GM13977 (cell line): ENCODE data around the gene SNX30.

Experiments used
- DNase-seq: peaks from one replicate; pipeline ENCODE4 v3.0.0; 2012; ENCODE audit warnings: low spot score
- in situ Hi-C: fragments of 300-500 bp; cut with MboI; formaldehyde crosslinking; loops from one replicate; pipeline ENCODE4 v1.12.0; 2022; ENCODE audit warnings: low sequenced_read_pairs, low pct_unique_long_range_greater_than_20kb, mixed read lengths, inconsistent platforms; ENCODE audit not compliant: unreplicated experiment
- TF ChIP-seq, protein P1 (sequence below): IDR thresholded peaks from 2 replicates; pipeline ENCODE4 v1.5.1; 2012; ENCODE audit warnings: mild to moderate bottlenecking, control low read depth; ENCODE audit not compliant: insufficient read depth; ENCODE audit errors: extremely low read depth, missing control alignments

SNX30 gene

DNA sequence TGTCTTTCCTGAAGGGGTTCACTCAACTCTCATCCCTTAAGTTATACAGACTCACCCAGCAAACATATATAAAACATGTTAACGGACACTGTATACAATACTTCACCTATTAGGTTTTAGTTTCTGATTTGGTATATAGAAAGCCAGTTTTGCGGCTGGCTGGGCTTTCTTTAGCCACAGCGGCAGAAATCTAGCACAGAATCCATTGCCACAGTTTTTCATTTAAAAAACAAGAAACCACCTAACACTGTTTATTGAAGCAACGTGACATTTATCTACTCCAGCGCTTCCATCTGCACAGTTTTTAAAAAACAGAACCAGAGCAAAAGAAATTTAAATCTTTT lies 67.3 kb downstream of the SNX30 start:
- TF ChIP-seq, protein P1, sequence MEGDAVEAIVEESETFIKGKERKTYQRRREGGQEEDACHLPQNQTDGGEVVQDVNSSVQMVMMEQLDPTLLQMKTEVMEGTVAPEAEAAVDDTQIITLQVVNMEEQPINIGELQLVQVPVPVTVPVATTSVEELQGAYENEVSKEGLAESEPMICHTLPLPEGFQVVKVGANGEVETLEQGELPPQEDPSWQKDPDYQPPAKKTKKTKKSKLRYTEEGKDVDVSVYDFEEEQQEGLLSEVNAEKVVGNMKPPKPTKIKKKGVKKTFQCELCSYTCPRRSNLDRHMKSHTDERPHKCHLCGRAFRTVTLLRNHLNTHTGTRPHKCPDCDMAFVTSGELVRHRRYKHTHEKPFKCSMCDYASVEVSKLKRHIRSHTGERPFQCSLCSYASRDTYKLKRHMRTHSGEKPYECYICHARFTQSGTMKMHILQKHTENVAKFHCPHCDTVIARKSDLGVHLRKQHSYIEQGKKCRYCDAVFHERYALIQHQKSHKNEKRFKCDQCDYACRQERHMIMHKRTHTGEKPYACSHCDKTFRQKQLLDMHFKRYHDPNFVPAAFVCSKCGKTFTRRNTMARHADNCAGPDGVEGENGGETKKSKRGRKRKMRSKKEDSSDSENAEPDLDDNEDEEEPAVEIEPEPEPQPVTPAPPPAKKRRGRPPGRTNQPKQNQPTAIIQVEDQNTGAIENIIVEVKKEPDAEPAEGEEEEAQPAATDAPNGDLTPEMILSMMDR: no peak
- in situ Hi-C loops: no loop called here
- DNase-seq: no peak

DNA sequence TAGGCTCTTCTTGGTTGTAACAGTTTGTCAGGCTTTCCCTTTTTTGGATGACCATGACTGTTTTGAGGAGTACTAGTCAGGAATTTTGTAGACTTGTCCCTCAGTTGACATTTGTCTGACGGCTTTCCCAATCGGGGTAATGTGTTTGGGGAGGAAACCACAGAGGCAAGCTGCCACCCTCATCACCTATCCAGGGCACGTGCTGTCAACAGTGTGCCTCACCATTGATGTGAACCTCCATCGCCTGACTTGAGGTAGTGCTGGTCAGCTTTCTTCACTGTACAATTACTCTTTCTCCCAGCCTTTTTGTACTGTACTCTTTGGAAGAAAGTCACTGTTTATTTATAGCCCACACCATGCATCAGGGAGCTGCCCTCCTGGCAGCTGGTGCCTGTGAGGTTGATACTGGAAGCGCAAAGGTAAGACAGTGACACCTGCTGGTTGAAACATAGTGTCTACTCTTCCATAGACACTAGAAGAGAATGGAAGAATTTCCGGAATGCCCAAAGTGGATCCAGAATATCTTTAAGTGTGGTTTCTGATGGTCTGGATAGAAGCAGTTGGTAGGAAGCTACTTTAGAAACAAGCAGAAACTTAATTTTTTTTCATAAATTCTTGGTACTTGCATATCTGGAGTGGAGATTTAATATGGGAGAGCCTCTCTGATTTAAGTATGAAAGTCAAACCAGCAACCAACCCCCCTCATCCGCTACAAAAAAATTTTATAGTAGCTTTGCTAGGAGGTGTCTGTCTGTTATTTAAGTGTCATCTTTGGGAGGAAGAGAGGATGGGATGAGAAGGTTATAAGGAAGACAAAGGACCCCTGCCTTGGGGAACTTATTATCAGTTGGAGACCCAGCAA lies 69.3 kb downstream of the SNX30 start:
- in situ Hi-C loops: no loop called here
- TF ChIP-seq, protein P1: peak; percentile 62
- DNase-seq: peak; percentile 38

DNA sequence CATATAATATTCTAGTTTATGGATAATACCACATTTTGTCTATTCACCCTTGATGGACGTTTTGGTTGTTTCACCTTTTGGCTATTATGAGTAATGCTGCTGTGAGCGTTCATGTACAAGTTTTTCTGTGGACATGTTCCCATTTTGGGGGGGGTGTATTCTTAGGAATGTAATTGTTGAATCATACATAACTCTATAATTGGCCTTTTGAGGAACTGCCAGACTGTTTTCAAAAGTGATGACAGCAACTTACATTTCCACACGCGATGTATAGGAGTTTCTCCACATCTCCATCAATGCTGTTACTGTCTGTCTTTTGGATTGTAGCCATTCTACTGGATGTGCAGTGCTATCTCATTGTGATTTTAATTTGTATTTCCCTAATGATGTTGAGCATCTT lies 70.3 kb downstream of the SNX30 start:
- in situ Hi-C loops: no loop called here
- TF ChIP-seq, protein P1: no peak
- DNase-seq: no peak

DNA sequence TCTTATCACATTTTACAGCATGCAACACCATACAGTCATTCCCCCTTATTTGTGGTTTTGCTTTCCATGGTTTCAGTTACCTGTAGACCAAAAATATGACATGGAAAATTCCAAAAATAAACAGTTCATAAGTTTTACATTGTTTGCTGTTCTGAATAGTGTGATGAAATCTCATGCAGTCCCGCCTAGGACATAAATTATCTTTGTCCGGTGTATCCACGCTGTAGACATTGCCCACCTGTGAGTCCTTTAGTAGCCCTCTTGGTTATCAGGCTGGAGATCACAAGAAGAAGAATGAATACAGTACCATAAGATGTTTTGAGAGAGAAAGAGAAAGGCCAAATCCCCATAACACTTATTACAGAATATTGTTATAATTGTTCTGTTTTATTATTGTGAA lies 72.1 kb downstream of the SNX30 start:
- DNase-seq: no peak
- in situ Hi-C loops: no loop called here
- TF ChIP-seq, protein P1: no peak

DNA sequence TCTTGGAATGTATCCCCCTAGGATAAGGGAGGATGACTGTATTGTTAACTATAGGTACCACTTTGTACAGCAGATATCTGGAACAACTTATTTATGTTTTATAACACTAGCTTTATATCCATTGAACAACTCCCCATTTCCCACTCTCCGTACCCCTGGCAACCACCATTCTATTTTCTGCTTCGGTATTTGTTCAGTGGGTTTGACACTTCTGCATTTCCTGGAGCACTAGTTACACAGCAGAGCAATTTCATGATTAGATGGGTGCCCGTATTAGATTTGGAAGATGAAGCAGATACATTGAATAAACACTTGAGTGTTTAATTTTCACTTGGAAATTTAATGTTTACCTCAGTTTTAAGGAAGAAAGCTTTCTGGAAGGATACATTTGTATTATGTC lies 72.7 kb downstream of the SNX30 start:
- TF ChIP-seq, protein P1: no peak
- DNase-seq: no peak
- in situ Hi-C loops: no loop called here

DNA sequence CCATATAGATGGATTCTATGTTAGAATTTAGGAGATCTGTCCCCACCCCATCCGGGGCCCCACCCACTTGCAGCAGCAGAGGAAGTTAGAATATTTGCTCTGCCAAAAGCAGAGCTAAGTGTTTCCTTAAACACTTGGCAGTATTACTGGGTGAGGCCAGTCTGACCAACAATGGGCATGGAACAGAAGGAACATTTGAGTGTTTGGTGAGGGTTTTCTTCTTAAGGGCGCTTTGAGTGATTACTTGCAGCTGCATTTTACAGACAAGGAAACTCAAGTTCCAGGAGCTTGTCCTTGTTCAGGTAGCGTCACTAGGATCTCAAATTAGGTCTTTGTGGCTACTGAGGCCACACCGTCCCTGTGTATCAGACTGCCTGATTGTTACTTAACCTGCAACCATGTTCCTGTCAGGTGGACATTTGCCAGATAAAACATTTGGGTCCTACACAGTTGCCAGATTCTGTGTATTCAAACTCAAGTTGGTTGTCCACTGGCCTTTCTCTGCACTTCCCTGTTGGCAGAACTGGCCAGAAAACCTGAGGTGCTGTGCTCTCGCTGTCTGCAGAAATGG lies 80.8 kb downstream of the SNX30 start:
- no peak for DNase-seq
- TF ChIP-seq, protein P1: no peak
- in situ Hi-C loops: no loop called here
